GM18507 (cell line): ENCODE data around the gene FCSK.
"Not testable (repeated sequence)": the region's sequence is repeated elsewhere in the genome, so short reads cannot be mapped to it uniquely, and the experiment has no call there.

Experiments
- DNase-seq: peaks from one replicate; pipeline ENCODE4 v3.0.0; 2011; ENCODE audit warnings: low read depth; ENCODE audit not compliant: insufficient read length; ENCODE audit errors: extremely low spot score
- FAIRE-seq: peaks from 2 replicates; lab custom pipeline; 2011; peaks lifted over from hg19 to GRCh38; lab: Jason Lieb, UNC

FCSK gene

DNA sequence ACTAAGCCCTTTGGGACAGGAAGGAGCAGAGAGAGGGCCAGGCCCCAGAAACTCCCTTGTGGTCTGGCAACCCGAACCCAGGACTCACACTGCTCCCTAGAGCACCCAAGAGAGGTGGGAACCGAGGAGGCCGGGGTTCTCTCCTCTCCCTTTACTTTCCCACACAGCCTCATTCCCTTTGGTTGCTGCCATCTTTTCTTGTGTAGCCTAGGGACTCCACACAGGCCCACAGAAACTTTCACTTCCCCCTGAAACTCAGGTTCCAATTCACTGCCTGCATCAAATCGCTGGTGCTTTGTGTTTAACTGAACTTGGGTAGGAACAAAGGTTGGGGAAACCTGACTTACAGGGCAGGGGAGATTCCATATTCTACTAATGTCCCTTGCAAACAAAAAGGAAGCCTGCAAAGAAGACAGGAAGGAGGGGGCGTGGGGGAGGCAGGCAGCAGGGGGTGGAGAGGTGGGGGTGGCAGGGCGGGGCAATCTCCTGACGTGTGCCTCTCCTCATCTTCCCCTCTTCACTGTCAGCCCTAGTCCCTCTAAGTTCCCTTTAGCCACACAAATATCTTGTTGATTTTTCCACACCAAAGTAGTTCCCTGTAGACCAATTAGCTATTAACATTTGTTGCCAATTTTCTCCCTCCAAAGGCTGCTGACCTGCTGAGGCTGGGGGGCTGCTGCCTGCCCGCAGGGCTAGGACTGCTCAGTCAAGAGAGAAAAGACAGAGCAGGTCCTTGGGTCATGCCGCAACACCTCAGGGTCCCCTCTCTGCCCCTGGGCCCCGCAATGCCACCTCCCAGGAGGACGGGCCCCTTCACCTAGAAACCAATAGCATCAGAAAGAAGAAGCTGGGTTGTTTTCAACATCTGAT, 23.5 kb upstream of the FCSK start:
- peak; percentile 91 for FAIRE-seq
- DNase-seq, result no peak

DNA sequence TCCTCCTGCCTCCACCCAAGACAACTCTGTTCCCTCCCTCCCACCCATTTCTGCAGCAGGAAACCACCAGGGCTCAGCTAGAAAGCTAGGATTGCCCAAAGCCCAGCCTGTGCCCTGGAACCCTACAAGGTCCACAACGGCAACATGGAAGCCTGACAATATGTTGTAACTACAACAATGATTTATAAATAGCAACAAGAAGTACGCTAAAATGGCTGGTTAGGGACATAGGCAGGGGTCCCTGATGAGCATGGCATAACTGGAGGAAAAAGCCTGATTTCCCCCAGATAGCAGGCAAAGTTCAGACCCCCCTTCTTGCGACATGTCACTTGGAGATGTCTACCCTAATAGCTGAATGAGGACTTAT, 22.1 kb upstream of the FCSK start:
- FAIRE-seq (no peak), DNase-seq (no peak)

DNA sequence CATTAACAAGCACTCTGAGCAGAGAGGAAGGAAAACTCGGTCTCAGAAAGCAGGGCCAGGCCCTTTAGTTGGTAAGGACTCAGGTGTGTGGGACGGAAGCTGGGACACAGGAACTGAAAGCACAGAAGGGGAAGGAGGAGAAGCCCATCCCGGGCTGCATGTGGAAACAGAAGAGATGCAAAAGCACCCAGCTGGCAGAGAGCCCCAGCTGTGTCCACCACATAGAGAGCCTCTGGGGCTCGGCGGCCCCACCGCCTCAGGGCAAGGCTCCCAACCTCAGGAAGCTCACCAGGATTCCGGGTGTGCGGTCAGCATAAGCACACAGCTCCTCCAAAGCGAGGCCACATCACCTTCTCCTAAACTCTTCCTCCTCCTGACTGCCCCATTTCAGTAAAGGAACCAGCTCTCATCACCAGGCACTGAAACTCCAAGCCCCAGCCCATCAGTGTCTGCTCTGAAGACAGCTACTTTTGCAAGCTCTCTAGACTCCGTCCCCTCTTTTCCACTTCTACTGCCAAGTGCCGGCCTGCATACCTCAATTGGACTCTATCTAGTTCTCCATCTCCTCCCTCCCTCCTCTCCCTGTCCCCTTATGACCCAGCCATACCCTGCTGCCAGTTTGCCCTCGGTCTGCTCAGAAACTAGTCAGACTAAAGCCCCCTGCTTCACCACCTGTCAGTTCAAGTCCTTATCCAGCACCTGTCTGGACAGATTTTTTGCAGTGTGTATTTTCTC, 21.5 kb upstream of the FCSK start:
- DNase-seq (no peak), FAIRE-seq (peak; percentile 82)

- FAIRE-seq, result no peak
- no peak for DNase-seq
These were observed 20.8 kb upstream of the FCSK start for GRCh38 chr16:70433458-70434103.

- DNase-seq, result no peak
- no peak for FAIRE-seq
These were observed 19.7 kb upstream of the FCSK start for GRCh38 chr16:70434484-70435260.

- no peak for DNase-seq
- no peak for FAIRE-seq
These were observed 17.3 kb upstream of the FCSK start for GRCh38 chr16:70437017-70437581.

DNA sequence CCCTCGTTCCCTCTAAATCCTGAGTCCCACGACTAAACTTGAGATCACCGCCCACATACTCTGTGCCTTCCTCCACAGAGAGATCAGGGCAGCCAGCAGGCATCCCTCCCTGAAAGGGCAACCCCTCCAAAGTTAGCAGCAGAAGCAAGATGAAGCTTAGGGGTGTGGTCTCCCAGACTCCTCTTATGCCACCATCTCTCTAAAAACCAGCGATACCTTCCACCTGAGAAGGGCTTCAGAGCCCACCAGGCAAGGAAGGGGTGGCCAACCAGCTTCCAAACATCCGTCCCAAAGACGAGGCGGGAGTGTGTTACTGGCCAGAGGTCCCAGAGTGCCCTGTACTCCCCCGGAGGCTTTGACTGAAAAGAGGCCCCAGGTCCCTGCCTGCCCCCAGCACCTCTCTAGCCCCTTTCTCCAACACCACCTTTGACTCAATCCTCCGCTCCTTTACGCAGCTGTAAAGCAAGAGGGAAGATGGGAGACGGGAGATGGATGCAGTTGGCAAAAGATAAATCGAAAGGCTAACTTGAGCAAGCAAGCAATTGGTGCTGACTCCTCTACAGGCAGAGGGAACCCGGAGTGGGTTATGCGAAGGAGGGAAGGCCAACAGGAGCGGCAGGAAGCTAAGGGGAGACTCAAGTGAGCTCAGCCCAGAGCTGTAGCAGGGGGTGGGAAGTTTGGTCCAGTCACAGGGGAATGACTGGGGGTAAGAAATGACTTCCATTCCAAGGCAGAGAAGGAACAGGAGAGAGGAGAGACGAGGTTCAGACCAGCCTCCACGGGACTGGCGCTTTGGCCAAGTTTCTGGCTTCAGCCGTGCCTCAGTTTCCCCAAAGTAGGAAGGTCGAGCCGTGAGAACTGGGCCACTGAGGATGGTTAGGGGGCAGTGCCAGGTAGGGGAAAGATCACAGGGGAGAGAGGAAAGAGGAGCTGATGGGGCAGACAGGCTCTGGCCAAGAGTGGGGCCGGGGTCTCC, 16.5 kb upstream of the FCSK start:
- FAIRE-seq, result no peak

GRCh38 chr16:70438585-70438968, 15.8 kb upstream of the FCSK start:
- no peak for FAIRE-seq
- no peak for DNase-seq

More for the DNA sequence above, 16.5 kb upstream of the FCSK start:
- DNase-seq, result no peak

DNA sequence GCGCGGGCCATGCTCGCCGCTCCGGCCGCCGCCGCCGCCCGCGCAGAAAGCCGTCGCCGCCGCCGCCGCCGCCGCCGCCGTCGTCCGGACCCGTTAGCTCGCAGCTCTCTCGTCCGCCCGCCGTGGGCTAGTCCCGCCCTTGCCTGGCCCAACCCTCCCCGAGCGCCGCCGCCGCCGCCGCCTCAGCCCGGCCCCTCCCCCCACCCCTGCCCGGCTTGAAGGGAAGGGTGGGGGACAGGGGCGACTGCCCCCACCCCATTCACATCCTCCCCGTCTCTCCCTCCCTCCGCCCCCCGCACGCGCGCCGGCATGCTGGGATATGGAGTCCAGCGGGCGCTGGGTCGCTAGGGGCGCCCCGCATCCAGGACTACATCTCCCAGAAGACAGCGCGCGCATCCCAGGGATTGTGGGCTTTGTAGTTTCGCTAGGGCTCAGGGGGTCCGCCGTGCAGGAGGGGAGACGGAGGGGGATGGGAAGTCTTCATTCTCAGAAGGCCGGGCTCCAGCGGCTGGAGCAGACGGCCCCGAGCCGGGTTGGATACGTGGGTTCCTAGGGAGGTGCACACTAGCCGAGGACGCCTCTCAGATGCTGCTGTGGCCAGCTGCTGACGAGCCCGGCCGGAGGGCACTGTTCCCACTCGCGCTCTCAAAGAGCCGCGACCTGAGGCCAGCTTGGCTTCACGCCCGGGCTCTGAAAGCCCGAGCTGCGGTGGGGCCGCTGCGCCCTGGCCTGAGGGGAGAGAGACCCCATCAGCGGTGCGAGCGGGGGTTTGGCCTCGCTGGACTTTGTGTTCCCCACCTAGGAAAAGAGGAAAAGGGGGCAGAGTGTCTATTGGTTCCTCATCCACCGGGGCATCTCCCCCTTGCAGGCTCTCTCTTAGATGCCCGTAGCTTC, 15.2 kb upstream of the FCSK start, which contains the start of gene ST3GAL2:
Gene ST3GAL2 (minus strand): TSS at position 132 of the 894 bp plus-strand sequence. CDS start 40,570 bp downstream, outside the sequence.
- DNase-seq, result peak; percentile 88
- peak; percentile 80 for FAIRE-seq

DNA sequence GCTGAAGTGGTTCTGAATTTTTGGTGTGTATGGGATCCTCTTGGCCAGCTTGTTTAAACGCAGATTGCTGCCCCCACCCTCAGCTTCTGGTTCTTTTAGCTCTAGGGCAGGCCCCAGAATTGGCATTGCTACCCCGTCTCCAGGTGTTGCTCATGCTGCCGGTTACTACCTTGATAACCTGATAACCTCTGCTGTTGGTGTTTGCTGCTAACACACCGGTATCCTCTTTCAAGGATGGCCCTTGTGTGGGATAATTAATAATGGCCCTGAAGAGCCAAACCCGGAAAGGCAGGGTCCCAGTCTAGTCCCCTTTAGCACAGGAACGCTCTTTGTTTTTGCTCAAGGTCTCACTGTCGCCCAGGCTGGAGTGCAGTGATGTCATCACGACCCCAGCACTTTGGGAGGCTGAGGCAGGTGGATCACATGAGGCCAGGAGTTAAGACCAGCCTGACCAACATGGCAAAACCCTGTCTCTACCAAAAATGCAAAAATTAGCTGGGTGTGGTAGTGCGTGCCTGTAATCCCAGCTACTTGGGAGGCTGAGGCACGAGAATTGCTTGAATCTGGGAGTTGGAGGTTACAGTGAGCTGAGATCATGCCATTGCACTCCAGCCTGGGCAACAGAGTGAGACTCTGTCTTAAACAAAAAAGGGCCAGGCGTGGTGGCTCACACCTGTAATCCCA, 14.2 kb upstream of the FCSK start:
- FAIRE-seq, result no peak
- DNase-seq, result no peak

GRCh38 chr16:70441406-70441990, 12.9 kb upstream of the FCSK start:
- DNase-seq, result no peak
- FAIRE-seq, result no peak

DNA sequence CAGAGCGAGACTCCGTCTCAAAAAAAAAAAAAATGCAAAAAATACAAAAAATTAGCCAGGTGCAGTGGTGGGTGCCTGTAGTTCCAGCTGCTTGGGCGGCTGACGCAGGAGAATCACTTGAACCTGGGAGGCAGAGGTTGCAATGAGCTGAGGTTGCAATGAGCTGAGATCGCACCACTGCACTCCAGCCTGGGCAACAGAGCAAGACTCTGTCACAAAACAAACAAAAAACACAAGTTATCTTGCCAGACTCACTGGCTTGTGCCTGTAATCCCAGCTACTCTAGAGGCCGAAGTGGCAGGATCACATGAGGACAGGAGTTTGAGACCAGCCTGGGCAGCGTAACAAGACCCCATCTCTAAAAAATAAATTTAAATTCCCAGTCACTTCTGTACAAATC, 12.1 kb upstream of the FCSK start:
- no peak for FAIRE-seq
- no peak for DNase-seq

DNA sequence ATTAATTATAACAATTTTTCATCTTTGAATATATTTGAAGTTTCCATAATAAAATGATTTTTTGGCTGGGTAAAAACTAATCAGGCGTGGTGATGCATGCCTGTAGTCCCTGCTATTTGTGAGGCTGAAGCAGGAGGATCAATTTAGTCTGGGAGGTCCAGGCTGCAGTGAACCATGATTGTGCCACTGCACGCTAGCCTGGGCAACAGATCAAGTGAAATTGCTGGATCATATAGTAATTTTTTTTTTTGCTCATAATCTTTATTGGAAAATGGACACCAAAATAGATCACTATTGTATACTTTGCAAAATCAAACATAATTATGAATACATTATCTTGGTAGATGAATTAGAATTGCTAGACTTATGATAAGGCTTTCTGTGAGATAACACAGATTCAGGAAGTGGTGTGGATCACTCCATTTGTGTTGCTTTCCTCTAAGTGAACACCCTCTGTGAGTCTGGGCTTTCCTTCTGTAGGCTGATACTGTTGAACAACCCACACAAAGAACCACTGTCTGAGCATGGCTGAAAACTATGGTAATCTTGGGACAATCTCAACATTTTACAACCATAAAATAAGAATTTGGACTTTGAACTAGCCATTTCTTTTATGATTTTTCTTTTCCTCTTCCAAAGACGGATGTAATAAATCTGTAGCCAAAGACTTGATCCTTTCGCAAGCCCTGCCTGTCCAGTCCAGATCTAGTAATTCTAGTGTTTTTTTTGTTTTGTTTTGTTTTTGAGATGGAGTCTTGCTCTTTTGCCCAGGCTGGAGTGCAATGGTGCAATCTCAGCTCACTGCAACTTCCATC, 9.9 kb upstream of the FCSK start:
- FAIRE-seq, result no peak
- no peak for DNase-seq

DNA sequence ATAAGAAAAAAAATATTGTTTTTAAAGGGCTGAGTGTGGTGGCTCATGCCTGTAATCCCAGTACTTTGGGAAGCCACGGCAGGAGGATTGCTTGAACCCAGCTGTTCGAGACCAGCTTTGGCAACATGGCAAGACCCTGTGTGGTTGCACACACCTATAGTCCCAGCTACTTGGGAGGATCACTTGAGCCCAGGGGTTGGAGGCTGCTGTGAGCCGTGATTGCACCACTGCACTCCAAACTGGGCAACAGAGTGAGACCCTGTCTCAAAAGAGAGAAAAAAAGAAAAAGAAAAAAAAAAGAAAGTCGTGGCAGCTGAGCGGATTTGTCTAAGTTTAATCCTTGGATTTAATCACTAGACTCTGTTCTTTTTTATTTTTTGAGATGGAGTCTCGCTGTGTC, 6.3 kb upstream of the FCSK start:
- DNase-seq, result no peak
- FAIRE-seq, result no peak

GRCh38 chr16:70450142-70451003, 4.0 kb upstream of the FCSK start:
- FAIRE-seq, DNase-seq: not testable (repeated sequence)
